ENCODE measurements around the gene KCNQ1.

The KCNQ1 gene

DNA sequence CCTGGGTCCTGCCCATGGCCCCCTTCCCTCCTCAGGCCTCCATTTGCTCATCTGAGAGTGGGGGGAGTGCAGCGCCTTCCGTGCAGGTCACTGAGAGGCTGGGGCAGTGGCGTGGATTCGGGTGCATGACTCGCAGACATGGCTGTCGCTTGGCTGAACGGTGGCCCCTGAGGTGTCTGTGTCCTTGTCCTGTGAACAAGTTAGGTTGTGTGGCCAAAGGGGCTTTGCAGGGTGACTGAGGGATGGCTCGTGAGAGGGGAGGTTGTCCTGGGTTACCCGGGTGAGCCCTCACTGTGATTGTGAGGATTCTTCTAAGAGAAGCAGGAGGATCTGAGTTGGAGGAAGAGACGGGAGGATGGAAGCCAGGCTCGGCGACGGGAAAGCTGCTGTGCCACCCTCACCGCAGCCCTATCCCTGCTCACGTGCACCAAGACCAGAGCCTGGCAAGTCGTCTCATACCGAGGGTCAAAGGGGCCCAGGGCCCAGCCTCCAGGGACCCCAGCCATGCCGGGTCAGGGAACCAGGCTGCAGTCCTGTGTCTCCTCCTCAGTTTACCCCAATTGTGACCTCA is 79.1 kb downstream of the KCNQ1 start:
- no peak for DNase-seq (ENCODE audit: low read depth)

- no peak for DNase-seq (ENCODE audit: low read depth)
Observed at GRCh38 chr11:2524446-2525165, 79.8 kb downstream of the KCNQ1 start.

DNA sequence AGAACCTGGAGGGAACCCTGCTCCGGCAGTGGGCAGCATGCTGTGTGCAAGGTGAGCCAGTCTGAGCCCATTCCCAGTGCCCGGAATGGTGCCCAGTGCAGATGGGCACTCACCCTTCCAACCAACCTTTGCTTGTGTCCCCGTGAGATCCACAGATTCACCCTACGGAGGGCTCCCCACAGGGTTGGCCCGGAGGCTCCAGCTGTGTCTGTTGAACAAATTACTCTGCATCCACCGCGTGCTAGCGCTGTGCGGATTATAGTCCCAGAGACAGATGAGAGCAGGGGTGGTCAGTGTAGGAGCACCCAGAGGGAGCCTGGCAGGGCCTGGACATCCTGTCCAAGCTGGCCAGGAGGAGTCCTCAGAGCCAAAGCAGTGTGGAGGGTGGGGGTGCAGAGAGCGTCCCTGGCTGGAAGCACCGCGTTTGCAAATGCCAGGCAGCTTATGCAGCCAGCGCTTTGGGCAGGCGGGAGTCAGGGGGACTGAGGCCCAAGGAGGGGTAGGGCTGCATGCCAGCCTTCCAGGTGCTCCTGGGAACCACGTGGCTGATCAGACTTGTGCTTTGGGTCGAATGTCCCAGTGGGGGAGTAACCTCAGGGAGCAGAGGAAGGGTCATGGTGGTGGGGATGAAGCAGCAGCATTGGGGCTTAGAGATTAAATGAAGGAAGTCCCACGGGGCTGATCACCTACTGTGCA is 80.5 kb downstream of the KCNQ1 start:
- no peak for DNase-seq (ENCODE audit: low read depth)

DNA sequence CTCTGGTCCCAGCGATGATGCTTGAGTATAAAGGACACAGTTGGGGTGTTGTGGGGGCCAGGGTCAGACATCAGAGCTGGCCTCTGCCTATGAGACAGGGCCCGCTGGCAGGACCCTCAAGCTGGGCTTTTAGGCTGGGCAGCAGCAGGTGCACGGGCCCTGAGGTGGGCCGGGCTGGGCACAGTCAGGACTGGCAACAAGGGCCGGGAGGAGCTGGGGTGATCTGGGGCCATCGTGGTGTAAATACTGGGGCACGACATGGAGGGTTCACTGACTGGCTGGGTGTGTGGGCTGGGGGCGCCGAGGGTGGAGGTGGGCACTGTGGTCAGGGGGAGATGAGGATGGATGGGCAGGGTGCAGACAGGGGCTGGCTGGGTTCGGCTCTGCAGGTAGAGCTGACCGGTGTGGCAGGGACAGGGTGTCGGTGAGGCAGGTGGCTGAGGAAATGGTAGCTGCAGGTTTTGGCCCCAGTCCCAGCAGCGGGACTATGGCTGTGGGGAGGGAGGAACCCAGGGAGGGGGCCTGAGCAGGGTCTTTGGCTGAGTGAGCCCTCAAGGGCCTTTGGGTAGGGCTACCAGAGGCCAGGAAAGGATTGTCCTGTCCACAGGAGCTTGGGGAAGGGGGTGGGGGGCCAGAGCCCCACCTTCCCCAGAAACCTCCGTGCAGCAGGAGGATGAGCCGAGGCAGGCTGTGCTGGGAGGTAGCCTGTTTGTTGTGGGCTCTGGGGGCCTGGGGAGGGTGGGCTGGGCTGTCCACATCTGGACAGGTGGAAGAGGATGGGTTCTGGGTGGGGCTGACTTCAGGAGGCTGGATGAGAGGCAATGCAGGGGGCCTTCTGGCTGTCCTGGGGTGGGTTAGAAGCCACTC is 81.4 kb downstream of the KCNQ1 start:
- DNase-seq (ENCODE audit: low read depth): no peak

GRCh38 chr11:2526808-2527381 is 82.1 kb downstream of the KCNQ1 start:
- no peak for DNase-seq (ENCODE audit: low read depth)

- no peak for DNase-seq (ENCODE audit: low read depth)
Observed at GRCh38 chr11:2527621-2528291, 82.9 kb downstream of the KCNQ1 start.

- DNase-seq (ENCODE audit: low read depth): no peak
Observed at GRCh38 chr11:2528301-2529050, 83.7 kb downstream of the KCNQ1 start.

DNA sequence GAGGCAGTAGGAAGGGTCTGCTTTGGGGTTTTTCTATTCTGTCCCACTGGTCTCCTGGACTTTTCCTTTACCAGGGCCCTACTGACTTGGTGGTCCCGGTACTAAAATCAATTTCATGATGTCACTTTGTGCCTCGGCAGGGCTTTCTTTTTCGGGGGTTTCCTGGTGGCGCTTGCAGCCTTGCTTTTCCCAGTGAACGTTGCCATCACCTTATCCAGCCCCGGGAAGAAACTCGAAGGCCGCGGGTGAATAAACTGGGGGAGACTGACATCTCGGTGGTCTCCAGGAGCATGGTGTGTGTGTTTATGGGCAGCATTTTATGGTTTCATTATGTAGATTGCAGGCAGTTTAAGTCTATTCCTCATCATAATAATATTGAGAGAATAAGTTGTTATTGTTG is 84.4 kb downstream of the KCNQ1 start:
- DNase-seq (ENCODE audit: low read depth): no peak

- DNase-seq (ENCODE audit: low read depth): no peak
Observed at GRCh38 chr11:2529636-2530035, 84.8 kb downstream of the KCNQ1 start.

DNA sequence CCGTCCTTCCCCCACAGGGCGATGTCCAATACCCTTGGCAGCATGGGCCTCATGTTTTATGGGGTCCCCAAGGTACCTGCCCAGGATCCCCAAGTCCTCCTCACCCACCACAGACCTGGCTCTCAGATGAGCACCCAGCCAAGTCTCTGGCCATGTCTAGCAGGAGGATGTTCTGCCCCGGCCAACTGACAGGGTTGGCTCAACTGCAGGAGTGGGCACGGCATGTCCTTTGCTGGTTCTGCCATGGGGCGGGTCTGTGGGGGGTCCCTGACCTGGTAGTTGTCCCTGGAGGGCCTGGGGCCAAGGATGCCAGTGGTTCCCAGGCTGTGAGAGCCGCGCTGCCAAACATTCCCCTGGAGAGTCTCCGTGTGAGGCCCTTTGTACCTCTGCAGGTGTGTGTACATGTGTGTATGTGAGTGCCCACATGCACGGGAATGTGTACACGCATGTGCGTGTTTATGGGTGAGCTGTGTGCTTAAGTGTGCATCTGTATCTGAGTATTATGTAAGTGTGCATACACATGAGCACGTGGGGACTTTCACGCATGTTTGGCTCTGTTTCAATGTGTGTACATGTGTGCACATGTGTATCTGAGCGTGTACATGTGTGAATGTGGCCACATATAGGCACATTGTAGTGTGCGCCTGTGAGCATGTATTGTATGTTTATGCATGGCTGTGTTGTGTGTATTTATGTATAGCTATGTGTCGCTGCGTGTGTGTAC is 85.5 kb downstream of the KCNQ1 start:
- no peak for DNase-seq (ENCODE audit: low read depth)

DNA sequence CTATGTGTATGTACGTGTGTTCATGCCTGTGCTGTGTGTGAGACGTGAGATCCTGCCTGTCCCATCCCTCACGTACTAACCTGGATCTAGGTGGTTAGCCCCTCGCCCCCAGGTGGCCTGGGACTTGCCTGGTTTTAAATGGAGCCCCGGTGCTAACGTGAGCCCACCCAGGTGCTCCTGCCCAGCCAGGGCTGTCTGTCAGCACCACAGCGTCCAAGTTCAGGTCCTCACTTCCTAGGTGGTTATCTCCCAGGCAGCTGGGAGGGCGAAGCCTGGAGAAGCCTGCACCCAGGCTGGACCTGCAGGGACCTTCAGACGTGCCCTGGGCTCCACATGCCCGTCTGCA is 86.0 kb downstream of the KCNQ1 start:
- no peak for DNase-seq (ENCODE audit: low read depth)

DNA sequence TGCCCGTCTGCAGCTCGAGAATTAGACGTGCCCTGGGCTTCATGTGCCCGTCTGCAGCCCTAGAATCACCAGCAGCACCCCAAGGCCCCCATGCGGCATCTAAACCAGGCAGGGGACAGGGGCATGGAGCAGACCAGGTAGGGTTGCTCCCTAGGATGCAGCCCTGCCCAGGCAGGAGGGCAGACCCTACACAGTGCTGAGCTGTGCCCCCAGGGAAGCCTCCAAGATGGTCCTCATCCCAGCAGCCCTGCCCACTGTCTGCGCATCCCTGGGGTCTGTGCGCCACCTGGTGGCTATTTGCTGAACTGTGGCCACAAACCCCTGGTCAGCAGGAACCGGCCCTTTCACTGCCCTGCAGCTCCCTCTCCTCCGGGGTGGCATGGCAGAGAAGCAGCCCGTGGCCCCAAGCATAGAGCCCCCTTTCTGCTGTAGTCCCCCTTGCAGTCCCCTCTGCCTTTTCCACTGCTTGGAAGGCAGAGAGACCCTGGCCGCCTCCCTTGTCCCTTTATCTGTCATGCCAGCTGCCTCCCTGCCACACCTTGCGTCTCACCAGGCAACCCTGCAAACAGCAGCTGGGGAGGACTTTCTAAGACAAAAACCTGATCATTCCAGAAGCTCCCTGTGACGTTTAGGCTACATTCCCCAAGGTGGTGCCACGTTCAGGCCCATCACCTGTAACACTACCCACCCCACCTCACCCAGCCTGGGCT is 86.6 kb downstream of the KCNQ1 start:
- peak; percentile 52 for DNase-seq (ENCODE audit: low read depth)

DNA sequence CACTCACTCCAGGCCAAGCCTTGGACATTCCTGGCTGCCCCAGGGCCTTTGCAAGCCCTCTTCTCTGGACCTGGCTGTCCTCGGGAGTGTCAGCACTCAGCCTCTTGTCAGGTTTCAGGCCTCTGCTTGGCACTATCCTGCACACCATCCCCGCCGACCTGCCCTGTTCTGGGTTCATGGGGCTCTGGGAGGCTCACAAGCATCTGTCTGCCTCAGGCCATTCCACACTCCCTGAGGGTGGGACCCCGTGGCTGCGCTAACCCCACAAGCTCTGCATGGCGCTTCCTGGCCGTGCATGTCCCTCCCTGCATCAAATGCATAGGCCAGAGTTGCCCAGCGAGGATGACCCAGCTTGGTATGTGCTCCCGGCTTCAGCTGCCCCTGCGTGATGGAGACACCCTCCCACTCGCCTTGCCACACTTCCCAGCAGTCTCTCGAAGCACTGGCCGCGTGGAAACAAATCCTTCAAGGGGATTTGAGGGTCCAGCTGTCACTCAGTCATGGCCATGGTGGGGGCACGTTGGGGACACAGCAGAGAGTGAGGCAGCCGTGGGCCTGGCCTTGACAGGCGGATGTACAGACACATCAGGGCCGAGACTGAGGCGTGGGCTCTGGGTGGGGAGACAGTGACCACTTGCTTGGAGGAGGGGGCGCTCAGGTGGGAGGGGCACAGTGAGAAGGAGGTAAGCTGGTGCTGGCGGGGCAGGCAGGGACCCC is 87.3 kb downstream of the KCNQ1 start:
- no peak for DNase-seq (ENCODE audit: low read depth)

GRCh38 chr11:2532704-2533586 is 88.1 kb downstream of the KCNQ1 start:
- peak; percentile 84 for DNase-seq (ENCODE audit: low read depth)

DNA sequence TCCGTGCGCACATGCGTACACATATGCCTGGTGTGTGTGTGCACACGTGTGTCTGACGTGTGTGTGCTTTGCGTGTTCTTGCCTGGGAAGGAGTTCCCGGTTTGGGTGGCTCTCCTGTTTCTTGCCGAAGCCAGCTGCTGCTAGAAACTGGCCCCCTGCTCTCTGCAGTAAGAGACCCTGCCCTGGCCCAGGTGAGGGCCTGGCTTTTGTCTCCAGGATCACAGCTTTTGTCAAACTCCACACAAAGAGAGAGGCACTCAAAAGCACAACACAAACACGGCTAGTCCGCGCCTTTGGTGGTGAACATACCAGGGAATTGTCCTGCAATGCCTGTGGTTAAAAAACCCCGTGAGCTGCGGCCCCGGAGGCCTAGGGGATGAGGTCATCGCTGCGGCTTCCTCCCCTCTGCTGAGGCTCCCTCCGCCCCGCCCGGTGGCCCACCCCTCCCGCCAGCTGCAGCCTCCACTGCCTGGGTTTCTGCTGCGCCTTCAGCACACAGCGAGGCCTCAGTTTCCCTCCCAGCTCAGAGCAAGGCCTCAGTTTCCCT is 88.9 kb downstream of the KCNQ1 start:
- no peak for DNase-seq (ENCODE audit: low read depth)

DNA sequence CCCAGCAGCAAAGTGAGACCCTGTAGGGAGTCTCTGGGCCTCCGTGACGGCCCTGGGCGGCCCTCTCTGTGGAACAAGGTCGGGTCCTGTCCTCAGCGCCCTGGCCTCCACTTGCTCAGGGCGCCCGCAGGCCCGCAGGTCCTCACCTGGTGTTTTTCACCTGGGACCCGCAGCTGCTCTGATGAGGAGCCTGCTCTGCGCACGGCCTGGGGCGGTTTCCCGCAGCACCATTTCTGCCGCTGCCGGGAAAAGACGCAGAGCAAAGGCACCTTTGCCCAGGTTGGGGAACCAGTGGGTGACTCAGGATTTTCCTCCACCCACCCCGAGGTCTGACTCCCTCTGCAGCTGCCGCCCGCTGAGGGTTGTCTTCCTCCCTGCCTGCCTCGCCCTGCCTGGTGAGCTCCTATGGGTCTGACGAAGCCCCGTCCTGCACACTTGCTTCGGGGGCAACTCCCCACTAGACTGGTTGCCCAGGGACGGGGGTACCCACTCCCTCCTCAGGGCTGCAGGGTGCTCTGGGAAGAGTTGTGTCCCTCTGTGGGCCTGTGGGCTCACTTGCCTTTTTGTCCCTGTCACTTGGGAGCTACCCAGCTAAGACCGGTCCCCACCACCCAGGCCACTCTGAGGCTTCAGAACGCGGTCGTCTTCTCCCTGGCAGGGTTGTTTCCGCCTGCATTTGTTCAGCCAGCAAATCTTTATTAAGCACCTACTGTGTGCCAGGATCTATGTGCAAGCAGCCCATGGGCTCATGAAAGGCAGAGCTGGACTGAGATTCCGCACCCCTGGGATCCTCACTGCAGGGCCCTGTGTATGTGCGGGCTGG is 89.5 kb downstream of the KCNQ1 start:
- DNase-seq (ENCODE audit: low read depth): no peak
